Suprapubic skin (tissue), 4 donors: ENCODE measurements around the gene HIPK4. TPM values are rescaled to one million over a fixed set of nuclear protein-coding genes. Genes with fewer than 3 reads are reported as not detected.

ENCODE experiments used
- DNase-seq, 2 donors: peaks; one replicate each; pipeline ENCODE4 v3.0.0-alpha.2; 2019; ENCODE audit warnings: low spot score in 2 of 2
- H3K27ac ChIP-seq: fragments of 200-600 bp; sonication (generic); one replicate; pipeline ENCODE4 v1.5.1; 2019
- H3K27me3 ChIP-seq: fragments of 200-600 bp; sonication (generic); one replicate; pipeline ENCODE4 v1.5.1; 2019
- H3K36me3 ChIP-seq: fragments of 200-600 bp; sonication (generic); one replicate; pipeline ENCODE4 v1.5.1; 2019
- H3K4me1 ChIP-seq: fragments of 200-600 bp; sonication (generic); one replicate; pipeline ENCODE4 v1.5.1; 2019
- H3K4me3 ChIP-seq: fragments of 200-600 bp; sonication (generic); one replicate; pipeline ENCODE4 v1.5.1; 2019; ENCODE audit warnings: mild to moderate bottlenecking
- H3K9me3 ChIP-seq: fragments of 200-600 bp; sonication (generic); one replicate; pipeline ENCODE4 v1.5.1; 2019
- CTCF ChIP-seq, 2 donors: fragments of 200-600 bp in 1 of 2; fragments of 450-650 bp in 1 of 2; sonication (generic) in 1 of 2; IDR thresholded peaks; one replicate each; pipeline ENCODE4 v1.5.1; 2016 to 2019; ENCODE audit warnings: antibody characterized with exemption in 2 of 2, mild to moderate bottlenecking in 1 of 2, moderate library complexity in 1 of 2
- EP300 ChIP-seq: sonication (generic); formaldehyde crosslinking; IDR thresholded peaks from one replicate; pipeline ENCODE4 v1.6.1; 2017; ENCODE audit warnings: antibody characterized with exemption
- POLR2A ChIP-seq, 2 donors: fragments of 450-650 bp; IDR thresholded peaks; one replicate each; pipeline ENCODE4 v1.6.1; 2017; ENCODE audit warnings: antibody characterized with exemption in 2 of 2, mild to moderate bottlenecking in 2 of 2, moderate library complexity in 2 of 2
- POLR2AphosphoS5 ChIP-seq, 3 donors: sonication (generic); formaldehyde crosslinking; IDR thresholded peaks; one replicate each; pipeline ENCODE4 v1.6.1; 2017; ENCODE audit warnings: antibody characterized with exemption in 3 of 3
- WGBS: methylation state at CpG from one replicate; pipeline ENCODE4 v1.1.5; 2018; 5-methylcytosine and 5-hydroxymethylcytosine counted together
- total RNA-seq, 4 donors: library from RNA; depleted of rRNA; stranded (reverse); fragments of >200 nt; gene quantifications; one replicate each; pipeline ENCODE4 v1.1.0, GENCODE V29; 2016

HIPK4 gene
- total RNA-seq, 4 donors from 2014 or later: 0.21 to 0.47 (median 0.42) TPM; not detected in 1

DNA sequence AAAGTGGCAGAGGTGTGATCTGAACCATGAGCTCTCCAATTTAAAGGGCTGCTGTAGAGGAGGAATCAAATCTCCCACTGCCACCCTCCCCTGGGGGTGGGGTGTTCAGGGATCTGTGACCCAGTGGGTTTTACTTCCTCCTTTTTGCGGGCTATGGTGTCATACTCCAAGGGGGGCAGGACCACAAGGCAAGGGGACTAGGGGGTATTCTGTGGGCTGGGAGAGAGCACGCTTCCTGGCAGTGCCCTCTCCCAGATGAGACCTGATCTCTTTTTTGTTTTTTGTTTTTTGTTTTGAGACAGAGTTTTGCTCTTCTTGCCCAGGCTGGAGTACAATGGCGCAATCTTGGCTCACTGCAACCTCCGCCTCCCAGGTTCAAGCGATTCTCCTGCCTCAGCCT is 31.2 kb downstream of the HIPK4 start:
- TF ChIP-seq CTCF (IDR thresholded peaks at IDR 0.05) (no peak), POLR2AphosphoS5 (IDR thresholded peaks at IDR 0.05) (no peak)
- Histone ChIP-seq H3K4me3 (no peak overlapping the region), H3K36me3 (no peaks in the 10 kb centered on the region), H3K27me3 (no peaks in the 10 kb centered on the region), H3K4me1 (peaks cover 12% of the 10 kb centered on the region), H3K27ac (no peak overlapping the region), H3K9me3 (no peaks in the 10 kb centered on the region)
- DNase-seq: no peak
- 82% methylated on average over 5 of the region's 5 CpGs for WGBS

- no peak for DNase-seq
- Histone ChIP-seq H3K4me1 (peaks cover 12% of the 10 kb centered on the region), H3K27ac (no peak overlapping the region), H3K4me3 (no peak overlapping the region), H3K9me3 (no peaks in the 10 kb centered on the region), H3K36me3 (no peaks in the 10 kb centered on the region), H3K27me3 (no peaks in the 10 kb centered on the region)
- TF ChIP-seq EP300 (no peak), POLR2A (IDR thresholded peaks at IDR 0.05) (no peak), POLR2AphosphoS5 (IDR thresholded peaks at IDR 0.05) (no peak), CTCF (IDR thresholded peaks at IDR 0.05) (no peak)
- 78% methylated on average over 3 of the region's 3 CpGs for WGBS
These were observed 32.3 kb downstream of the HIPK4 start for GRCh38 chr19:40357640-40358039.

DNA sequence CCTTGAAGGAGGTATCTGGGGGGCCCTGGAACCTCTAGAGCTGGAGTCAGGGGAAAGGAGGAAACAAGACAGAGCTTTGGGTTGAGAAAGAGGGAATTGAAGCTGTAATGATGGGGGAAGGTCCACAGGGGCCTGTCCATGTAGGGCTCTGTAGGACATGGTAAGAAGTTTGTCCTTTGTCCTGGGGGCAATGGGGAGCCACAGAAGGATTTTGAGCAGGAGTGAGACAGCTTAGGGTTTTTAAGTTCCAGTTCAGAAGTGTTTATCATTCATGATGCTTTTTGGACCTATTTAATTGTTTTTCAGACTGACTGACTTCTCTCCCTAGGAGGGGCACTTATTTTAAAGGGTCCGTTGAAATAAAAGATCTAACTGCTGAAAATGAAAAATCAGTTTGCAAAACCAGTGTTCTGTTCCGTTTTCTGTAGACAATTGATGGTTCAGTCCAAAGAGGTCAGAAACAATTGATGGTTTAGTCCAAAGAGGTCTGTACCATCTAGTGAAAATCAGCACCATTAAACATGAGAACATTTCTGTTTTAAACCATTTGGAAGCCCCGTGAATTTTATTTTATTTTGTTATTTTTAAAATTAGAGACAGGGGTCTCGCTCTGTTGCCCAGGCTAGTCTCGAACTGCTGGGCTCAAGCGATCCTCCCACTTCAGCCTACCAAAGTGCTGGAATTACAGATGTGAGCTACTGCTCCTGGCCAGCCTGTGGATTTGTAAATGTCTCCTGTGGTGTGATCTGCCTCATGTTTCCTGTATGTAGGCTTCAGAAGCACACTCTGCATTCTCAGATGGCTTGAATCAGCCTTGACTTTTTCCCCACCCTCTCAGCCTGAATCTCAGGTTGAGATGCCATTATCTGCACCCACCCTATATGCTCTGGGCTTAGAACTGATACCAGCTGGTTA is 33.0 kb downstream of the HIPK4 start:
- Histone ChIP-seq H3K9me3 (no peaks in the 10 kb centered on the region), H3K36me3 (no peaks in the 10 kb centered on the region), H3K27me3 (no peaks in the 10 kb centered on the region), H3K4me1 (peaks cover 12% of the 10 kb centered on the region), H3K4me3 (no peak overlapping the region), H3K27ac (no peak overlapping the region)
- WGBS: 82% methylated on average over 6 of the region's 6 CpGs
- no peak for TF ChIP-seq EP300
- no peak for TF ChIP-seq POLR2A (IDR thresholded peaks at IDR 0.05)
- TF ChIP-seq POLR2AphosphoS5 (IDR thresholded peaks at IDR 0.05): no peak
- no peak for TF ChIP-seq CTCF (IDR thresholded peaks at IDR 0.05)
- DNase-seq: no peak

DNA sequence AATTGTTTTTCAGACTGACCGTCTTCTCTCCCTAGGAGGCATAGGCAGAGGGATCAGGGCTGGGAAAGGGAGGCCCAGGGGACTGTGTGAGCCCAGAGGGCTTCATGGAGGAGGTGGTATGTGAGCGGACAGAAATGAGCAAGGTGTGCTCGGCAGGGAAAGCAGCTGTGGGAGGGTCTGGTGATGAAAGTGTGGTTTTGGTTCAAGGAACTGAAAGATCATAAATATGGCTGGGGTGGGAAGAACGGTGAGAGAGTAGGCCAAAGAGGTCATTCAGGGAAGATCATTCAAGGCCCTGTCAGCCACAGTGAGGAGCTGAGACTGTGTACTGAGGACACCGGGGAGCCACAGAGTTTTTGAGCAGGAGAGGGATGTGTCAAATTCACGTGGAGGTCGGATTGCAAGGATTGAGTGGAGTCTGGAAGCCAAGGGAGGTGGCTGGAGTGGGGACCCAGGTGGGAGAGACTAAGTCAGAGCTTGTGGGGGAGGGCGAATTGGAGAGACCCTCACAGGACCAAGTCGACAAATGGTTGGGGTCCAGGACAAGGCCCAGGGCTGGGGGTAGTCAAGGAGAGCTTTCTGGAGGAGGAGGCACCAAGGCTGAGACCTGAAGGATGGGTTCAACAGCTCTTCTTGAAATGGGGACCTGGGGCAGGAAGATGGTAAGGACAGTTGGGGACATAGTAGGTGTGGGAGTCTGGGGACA is 33.9 kb downstream of the HIPK4 start:
- no peaks in the 10 kb centered on the region for H3K36me3 ChIP-seq
- H3K27ac ChIP-seq: no peak overlapping the region
- DNase-seq: no peak
- H3K27me3 ChIP-seq: no peaks in the 10 kb centered on the region
- no peaks in the 10 kb centered on the region for H3K9me3 ChIP-seq
- H3K4me3 ChIP-seq: no peak overlapping the region
- peaks cover 8% of the 10 kb centered on the region for H3K4me1 ChIP-seq
- TF ChIP-seq EP300 (no peak), POLR2AphosphoS5 (IDR thresholded peaks at IDR 0.05) (no peak), CTCF (IDR thresholded peaks at IDR 0.05) (no peak), POLR2A (IDR thresholded peaks at IDR 0.05) (no peak)
- 80% methylated on average over 9 of the region's 9 CpGs for WGBS

GRCh38 chr19:40348961-40349507 is 40.9 kb downstream of the HIPK4 start:
- TF ChIP-seq EP300 (no peak), CTCF (IDR thresholded peaks at IDR 0.05) (no peak), POLR2AphosphoS5 (IDR thresholded peaks at IDR 0.05) (no peak)
- Histone ChIP-seq H3K27ac (peak overlapping the region; percentile 80), H3K36me3 (no peaks in the 10 kb centered on the region), H3K4me3 (peak overlapping the region; percentile 67), H3K4me1 (peaks cover 24% of the 10 kb centered on the region), H3K9me3 (no peaks in the 10 kb centered on the region), H3K27me3 (no peaks in the 10 kb centered on the region)
- no peak for DNase-seq
- 5% methylated on average over 17 of the region's 17 CpGs for WGBS
